ENCODE measurements around the gene PTGDS. TPM values are rescaled to one million over a fixed set of nuclear protein-coding genes. Genes with fewer than 3 reads are reported as not detected.

PTGDS gene
- total RNA-seq, 2 donors from 2014 or later: 15.9 to 26.1 TPM

GRCh38 chr9:136980669-136981478 lies 3.6 kb downstream of the PTGDS start:
- H3K4me3 ChIP-seq: no peak overlapping the region
- peaks cover 4% of the 10 kb centered on the region for H3K4me1 ChIP-seq
- no peak overlapping the region for H3K27ac ChIP-seq
- no peak for DNase-seq
- H3K9ac ChIP-seq (ENCODE audit: low read depth in 2 of 2, low read length in 2 of 2): no peak overlapping the region
- TF ChIP-seq CTCF (IDR thresholded peaks at IDR 0.05): no peak
- H3K36me3 ChIP-seq: no peaks in the 10 kb centered on the region
- intact Hi-C loops (cut with DNase I): no loop called here
- no peaks in the 10 kb centered on the region for H3K9me3 ChIP-seq
- peaks cover 20% of the 10 kb centered on the region for H3K27me3 ChIP-seq

GRCh38 chr9:136981588-136982231 lies 4.4 kb downstream of the PTGDS start:
- no peak overlapping the region for H3K27ac ChIP-seq
- TF ChIP-seq CTCF (IDR thresholded peaks at IDR 0.05): no peak
- DNase-seq: no peak
- H3K4me1 ChIP-seq: peaks cover 4% of the 10 kb centered on the region
- no peaks in the 10 kb centered on the region for H3K36me3 ChIP-seq
- intact Hi-C loops (cut with DNase I): no loop called here
- H3K9ac ChIP-seq (ENCODE audit: low read depth in 2 of 2, low read length in 2 of 2): no peak overlapping the region
- peaks cover 25% of the 10 kb centered on the region for H3K27me3 ChIP-seq
- H3K9me3 ChIP-seq: no peaks in the 10 kb centered on the region
- no peak overlapping the region for H3K4me3 ChIP-seq

- intact Hi-C loops (cut with DNase I): no loop called here
- Histone ChIP-seq H3K9ac (ENCODE audit: low read depth in 2 of 2, low read length in 2 of 2) (no peak within 1 kb of the TSS), H3K27ac (no peak within 1 kb of the TSS), H3K9me3 (no peaks in the 10 kb centered on the region), H3K36me3 (no peaks in the 10 kb centered on the region), H3K27me3 (peaks cover 25% of the 10 kb centered on the region), H3K4me1 (peaks cover 4% of the 10 kb centered on the region), H3K4me3 (no peak within 1 kb of the TSS)
- no peak for TF ChIP-seq CTCF (IDR thresholded peaks at IDR 0.05)
- DNase-seq: no peak
Observed at GRCh38 chr9:136982232-136983051, 5.1 kb downstream of the PTGDS start, which contains the start of gene LCNL1. TSS of gene LCNL1 (plus strand) at chr9:136982993. CDS start at chr9:136983587, 594 bp downstream.

GRCh38 chr9:136983167-136983566 lies 5.9 kb downstream of the PTGDS start:
- no peak for DNase-seq

More at GRCh38 chr9:136983167-136983566, 5.9 kb downstream of the PTGDS start:
- no peak for TF ChIP-seq CTCF (IDR thresholded peaks at IDR 0.05)
- intact Hi-C loops (cut with DNase I): no loop called here
- Histone ChIP-seq H3K4me3 (no peak overlapping the region), H3K9ac (ENCODE audit: low read depth in 2 of 2, low read length in 2 of 2) (no peak overlapping the region), H3K27me3 (peaks cover 25% of the 10 kb centered on the region), H3K36me3 (no peaks in the 10 kb centered on the region), H3K9me3 (no peaks in the 10 kb centered on the region), H3K27ac (no peak overlapping the region), H3K4me1 (peaks cover under 1% of the 10 kb centered on the region)
